HG02759 (cell line): ENCODE results near the gene FAM219B.

Experiments used
- ATAC-seq: cut with Tn5 transposase; IDR thresholded peaks from one replicate; pipeline ENCODE4 v1.9.1; 2021; ENCODE audit warnings: mild to moderate bottlenecking, moderate library complexity; ENCODE audit not compliant: unreplicated experiment

Gene FAM219B

DNA sequence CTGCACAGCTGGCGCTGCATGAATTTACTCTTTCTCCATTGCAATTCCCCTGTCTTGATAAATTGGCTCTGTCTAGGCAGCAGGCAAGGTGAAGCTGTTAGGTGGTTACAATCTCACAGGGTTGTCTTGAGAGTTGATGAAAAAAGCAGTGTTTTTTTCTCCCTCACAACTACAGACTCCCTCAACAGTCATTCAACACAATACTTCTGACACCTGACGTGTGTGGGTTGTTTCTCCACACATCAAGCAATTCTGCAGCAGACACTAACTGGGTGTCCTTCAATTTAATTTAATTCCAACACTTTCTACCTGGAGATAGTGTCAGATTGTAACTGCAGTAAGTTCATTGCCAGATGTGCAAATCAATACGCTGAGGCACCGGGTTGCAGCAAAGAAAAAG is 28.4 kb downstream of the FAM219B start:
- no peak for ATAC-seq

DNA sequence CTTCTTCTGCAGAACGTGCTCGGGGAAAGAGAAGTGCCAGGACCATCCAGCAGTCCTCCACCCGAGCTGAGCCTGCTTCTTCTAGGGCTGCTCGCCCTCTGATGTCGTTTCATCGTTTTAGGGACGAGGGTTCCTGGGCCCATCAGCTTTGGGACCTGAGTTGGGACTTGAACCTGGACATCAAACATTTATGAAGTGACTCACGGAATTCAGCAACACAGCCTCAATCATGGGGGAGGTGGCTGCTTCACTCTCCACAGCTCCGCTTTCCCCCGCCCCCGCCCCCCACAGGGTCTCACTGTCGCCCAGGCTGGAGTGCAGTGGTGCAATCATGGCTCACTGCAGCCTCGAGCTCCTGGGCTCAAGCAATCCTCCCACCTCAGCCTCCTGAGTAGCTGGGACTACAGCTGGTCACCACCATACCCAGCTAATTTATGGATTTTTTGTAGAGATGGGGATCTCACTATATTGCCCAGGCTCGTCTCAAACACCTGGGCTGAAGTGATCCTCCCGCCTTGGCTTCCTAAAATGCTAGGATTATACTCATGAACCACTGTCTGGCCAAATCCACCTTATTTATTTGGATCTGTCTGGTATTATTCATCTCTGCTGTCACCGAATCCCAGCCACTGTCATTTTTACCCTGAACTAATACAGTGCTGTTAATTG is 32.8 kb downstream of the FAM219B start:
- ATAC-seq = no peak

DNA sequence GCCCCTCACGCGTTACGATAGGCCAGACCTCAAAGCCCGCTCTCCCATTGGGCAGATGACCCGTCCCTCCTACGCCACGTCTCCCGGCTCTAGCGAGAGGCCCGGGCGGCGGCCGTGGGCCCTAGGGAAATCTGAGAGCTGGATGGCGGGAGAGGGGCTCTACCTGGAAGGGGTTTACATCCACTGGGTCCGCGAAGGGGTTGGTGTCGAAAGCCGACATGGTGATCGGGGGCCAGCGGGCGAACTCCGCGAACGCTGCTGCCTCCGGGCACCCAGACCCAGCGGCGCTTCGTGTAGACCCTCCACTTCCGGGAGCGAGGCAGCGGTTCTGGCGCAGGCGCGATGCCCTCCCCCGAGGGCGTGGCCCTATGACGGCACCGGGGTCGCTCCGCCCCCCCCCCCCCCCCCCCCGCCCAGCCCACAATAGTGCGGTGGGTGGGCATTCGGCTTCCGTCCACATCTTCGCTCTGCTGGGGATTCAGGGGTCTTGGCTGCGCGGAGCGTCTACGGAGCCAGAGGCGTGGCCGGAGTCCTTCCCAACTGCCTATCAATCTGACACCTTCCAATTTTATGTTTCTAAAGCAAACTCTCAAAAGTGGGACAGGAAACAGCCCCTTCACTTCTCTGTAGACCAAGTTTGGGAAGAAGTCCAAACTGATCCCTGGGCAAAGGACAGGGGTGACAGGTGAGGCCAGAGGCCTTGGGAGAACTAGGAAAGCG is 33.5 kb downstream of the FAM219B start, which contains the start of gene SCAMP2:
TSS of gene SCAMP2 (minus strand) at position 330 of the 720 bp plus-strand sequence. CDS start at position 220, 110 bp downstream.
- peak; percentile 86 for ATAC-seq

DNA sequence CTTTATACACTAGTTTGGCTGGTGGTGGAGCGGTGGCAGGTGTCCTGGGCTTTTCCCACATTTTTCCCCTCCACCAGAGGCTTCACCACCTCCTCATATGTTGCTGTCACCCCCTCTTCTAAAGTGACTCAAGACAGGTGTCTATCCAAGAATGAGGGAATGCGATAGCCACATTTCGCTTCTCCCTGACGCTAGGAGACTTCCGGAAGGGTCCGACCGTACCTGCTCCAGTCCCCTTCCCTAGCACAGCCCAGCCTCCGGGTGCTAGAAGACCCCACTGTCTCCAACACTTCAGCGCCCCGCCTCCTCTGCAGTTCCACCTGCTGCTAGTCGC is 34.0 kb downstream of the FAM219B start:
- no peak for ATAC-seq

DNA sequence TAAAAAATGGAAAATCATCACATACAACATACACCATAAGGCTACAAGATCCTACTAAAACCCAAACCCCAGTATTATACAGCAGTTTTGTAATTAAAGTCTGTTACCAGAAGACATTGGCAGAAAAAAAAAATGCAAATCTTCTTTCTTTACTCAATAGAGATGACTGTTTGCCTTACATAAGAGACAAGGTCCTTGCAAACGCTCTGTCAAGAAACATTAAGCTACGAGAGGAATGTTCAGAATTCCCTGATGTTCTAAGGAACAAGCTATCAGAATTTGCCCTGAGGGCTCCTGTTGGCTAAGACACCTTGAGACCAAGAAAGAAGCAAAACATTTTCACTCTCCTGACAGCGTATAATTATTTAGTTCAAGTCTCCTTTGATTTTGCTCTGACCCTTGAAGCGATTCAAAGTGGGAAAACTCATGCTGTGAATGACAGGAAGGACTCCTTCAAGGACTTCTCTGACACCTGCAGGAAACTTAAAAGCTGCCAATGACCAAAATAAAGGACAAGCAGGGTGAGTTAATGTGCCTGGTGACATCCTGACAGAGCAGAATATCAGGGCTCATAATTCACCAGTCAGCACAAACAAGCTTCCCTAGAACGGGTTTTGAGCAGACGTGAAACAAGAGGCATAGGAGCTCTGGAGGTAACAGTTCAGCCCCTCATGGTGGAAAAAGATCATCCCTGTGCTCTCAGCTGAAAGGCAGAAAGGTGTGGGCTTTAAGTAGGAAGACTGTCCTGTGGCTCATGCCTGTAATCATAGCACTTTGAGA is 36.0 kb downstream of the FAM219B start:
- no peak for ATAC-seq

DNA sequence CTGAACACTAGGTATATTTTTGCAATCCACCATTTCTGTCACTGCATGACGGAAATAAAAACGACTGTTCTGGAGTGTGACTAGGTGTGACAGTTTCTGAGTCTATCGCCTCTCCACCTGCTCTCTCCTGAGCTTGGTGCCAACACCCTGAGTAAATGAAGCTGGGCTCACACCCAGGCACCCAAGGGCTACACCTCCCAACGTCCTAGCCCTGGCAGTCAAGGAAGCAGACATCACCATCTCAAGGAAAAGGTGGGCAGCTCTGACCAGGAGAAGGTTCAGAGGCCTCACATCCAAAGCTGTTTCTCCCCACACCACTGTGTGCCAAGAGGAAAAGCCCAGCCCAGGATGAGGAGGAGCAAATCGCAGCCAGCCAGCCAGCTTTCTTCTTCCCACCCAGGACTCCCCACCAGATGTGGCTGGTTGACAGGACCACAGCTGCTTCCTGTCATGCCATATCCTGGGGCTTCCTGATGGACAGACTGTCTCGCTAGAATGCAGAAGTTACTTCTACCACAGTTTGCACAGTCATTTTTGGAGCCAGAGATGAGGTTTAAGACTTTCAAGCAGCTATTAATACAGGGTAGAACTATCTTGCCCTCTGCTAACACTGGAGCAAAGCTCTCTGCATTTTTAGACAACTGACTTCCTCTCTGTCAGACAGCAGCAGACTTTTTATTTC is 36.8 kb downstream of the FAM219B start:
- ATAC-seq = peak; percentile 53

DNA sequence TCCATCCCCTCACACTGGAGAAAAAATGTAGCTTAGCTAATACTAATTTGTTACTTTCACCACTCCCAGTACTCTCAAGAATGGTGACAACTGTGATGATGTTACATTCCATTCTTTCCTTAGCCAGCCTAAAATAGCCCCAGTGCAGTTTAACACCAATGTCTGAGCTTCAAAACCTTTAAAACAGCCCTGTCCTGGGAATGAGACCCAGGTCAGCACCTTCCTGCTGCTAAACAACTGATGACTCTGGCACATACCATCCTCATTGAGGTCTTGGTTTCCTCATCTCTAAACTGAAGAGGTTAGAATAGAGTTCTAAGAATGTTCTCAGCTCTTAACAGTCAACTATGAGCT is 37.3 kb downstream of the FAM219B start:
- no peak for ATAC-seq

DNA sequence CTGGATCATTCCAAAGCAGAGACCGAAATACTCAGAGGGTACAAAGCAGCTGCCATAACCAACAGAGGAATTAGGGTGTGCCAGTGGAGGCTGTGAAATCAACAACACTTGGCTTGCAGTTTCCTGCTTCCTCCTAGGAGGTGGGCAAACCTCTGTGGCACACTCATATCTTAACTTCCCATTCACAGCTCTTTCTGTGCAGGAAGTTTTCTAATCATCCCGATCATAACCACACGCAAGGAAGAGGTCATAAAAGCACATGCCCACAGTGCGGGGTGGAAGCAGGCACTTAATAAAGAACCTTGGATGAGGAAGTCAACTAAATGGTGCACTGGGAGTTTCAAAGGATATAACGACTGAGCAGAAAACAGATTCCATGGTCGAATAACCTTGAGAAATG is 38.6 kb downstream of the FAM219B start:
- ATAC-seq = no peak

DNA sequence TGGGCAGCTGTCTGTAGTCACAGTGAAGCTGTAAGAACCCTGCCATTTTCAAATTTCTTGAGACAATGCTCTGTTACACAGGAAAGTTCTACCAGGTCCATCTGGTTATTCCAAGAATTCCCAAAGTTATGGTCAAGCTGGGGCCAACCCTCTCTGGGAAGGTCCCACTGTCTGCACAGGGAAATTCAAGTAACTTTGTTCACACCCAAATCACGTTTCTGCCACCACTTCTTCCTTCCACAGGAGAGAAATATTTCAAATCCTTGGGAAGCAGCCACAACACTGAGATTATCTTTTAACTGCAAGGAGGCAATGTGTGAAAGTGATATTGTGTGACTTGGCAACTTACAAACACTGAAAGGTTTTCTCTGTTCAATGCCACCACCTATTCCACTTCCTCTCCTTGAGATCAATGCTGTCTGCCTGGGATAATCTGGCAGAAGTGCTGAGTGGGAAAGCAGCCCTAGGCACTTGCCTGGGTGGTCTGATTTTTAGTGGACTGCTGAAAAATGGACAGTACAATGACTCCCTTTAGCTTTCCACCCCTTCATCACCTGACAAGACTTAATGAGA is 39.1 kb downstream of the FAM219B start:
- ATAC-seq = no peak

DNA sequence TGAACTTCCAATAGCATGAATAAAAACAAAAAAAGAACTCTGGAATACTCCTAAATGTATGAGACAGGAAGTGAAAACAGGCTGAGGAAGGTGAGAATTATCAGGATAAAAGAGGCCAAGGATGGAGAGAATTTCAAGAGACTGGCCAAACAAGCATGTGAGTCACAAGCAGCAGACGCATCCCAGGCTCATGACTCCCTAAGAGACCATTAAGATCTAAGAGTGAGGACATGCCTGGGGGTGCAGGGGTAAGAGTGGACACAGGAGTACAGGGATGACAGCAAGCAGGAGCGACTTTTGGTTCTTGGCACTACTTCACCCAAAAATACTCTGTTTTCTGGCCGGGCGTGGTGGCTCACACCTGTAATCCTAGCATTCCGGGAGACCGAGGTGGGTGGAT is 40.6 kb downstream of the FAM219B start:
- ATAC-seq = no peak

DNA sequence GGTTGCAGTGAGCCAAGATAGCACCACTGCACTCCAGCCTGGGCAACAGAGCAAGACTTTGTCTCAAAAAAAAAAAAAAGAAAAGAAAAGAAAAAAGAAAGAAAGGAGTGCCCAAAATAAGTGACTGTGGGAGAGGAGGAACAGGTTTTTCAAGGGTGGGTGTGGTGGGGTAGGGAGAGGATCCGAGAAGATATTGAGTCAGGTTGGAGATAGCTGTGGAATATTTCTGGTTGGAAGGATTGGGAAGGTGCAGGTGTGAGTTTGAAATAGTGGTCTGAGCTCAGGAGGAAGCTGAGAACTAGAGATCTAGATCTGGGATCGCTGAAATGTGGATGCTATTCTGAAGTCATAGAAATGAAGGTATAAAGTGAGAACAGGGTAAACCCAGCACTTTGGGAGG is 41.3 kb downstream of the FAM219B start:
- ATAC-seq = no peak

DNA sequence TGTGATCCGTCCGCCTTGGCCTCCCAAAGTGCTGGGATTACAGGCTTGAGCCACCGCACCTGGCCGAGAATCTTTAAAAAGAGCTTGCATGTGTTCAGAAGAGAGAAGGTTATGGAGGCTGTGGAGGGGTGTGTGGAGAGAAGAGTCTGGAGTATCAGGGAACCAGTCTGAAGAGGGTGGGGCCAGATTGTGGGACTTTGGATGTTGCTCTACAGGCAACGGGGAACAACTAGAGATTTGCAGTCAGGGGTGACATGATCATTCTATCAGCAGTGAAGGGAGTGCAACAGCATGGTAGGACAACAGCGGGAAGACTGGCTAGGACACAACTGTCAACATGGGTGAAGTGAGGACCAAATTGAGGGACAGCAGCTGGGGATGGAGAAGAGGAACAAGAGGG is 42.4 kb downstream of the FAM219B start:
- no peak for ATAC-seq

DNA sequence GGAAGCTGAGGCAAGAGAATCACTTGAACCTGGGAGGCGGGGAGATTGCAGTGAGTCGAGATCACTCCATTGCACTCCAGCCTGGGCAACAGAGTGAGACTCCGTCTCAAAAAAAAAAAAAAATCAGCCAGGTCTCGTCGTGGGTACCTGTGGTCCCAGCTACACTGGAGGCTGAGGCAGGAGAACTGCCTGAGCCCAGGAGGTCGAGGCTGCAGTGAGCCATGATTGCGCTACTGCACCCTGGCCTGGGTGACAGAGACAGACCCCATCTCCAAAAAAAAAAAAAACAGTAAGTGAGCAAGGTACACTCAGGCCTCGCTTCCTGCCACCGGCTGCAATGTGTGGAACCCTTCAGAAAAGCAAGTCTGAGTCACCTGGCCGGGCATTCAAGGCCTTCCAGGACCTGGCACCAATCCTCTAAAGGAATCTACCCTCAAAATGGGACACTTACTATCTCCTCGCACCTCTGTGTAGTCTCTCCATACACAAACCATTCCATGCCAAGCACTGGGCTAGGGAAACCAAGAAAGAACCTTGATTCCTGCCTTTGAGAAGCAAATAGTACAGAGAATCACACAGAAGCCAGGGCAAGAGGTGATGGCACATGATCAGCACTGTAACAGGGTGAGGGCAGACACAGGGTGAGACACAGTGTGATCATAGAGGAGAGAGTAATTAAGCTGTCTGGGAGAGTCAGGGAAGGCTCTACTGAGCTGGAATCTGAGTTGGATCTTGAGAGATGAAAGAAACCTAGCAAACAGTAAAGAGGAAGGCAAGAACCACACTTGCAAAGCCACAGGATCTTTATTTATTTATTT is 43.2 kb downstream of the FAM219B start:
- ATAC-seq = no peak

DNA sequence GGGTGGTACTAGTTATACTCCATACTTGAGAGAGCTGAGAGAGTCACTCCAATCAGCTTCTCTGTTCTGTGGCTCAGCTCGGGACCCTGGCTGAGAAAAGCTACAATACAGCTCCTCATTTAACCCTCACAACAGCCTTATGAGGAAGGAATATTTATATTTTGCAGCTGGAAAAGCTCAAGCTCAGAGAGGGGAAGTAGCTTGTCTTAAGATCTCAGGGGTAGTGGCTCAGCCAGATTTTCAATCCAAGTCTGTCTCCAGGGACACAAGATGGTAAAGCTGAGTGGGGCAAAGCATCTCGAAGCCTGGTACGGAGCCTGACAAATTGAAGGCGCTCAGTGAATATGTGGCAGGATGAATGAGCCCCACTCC is 48.3 kb downstream of the FAM219B start:
- no peak for ATAC-seq

DNA sequence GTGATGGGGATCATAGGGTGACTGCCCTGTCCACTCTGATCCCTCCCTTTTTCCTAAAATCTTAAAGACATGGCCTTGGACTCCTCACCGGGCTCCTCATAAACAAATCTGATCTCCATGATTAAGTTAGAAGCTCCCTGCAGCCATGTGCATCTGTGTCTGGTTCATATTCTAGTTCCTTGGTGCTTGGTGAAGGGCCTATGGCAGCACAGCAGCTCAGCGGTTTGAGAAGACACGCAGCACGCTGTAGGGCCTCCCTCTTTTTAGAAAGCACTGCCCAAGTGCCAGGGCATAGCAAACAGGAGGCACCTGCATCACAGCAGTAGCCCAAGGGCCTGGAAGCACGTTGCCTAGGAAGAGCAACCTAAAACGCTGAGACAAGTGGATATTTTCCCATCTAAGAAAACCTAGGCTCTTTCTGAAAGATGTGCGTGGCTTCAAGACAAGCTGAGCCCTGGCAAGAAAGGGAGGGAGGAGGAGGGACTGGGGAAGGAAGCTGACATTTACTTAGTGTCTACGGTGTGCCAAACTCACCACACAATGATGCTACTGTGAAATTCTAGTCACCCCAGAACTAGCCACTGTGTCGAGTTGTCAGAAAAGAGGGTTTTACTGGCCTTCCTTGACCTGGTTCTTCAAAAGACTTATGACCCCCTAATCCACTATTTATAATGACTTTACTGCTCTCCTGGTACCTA is 48.8 kb downstream of the FAM219B start:
- no peak for ATAC-seq

DNA sequence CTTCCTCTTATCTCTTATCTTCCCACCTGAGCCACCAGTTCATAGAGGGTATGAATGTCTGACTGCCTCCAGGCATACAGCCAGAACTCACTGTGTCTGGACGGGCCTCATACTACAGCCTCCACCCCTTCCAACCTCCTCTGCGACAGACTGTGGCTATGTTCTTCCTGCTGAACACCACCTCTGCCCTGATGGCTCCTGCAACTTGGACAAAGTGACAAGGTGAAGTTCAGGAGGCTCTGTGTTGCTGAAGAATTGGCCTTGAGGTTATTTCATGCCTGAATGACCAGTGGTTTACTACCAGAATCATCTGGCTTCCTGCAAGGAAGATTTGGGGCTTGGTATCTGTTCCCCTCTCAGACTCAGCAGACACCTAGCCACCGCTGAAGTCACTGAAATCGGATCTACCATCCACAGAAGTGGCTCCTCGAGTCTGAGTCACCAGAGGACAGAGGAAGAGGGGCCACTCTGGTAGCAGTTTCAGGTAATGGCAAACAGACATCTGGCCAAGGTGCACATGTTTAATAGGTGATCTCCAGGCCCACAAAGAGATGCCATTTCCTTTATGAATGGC is 49.5 kb downstream of the FAM219B start:
- ATAC-seq = peak; percentile 73

DNA sequence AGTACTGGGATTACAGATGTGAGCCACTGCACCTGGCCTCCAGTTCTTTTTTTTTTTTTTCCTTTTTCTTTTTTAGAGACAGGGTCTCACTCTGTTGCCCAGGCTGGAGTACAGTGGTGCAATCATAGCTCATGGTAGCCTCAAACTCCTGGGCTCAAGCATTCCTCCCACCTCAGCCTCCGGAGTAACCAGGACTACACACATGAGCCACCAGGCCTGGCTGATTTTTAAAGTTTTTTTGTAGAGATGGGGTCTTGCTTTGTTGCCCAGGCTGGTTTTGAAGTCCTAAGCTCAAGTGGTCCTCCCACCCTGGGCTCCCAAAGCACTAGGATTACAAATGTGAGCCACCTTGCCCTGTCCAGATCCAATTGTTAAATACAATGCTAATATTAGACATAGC is 50.1 kb downstream of the FAM219B start:
- ATAC-seq = no peak

DNA sequence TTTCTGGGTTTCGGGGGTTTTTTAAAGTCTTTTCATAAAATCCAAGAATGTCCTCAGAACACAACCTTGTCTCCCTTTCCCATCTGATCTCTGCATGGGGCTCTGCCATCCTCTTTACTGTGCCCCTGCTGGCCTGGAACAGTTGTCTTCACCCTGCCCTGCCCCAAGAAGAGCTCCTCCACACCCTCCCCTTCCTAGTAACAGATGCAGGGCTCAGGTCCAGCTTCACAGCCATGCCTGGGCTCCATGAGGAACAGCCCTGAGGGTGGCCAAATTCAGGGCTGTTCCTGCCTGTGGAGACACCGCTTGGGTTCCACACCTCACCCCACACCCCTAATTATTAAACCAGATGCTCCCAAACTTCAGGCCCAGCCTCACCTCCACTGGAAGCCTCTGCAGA is 50.8 kb downstream of the FAM219B start:
- no peak for ATAC-seq

DNA sequence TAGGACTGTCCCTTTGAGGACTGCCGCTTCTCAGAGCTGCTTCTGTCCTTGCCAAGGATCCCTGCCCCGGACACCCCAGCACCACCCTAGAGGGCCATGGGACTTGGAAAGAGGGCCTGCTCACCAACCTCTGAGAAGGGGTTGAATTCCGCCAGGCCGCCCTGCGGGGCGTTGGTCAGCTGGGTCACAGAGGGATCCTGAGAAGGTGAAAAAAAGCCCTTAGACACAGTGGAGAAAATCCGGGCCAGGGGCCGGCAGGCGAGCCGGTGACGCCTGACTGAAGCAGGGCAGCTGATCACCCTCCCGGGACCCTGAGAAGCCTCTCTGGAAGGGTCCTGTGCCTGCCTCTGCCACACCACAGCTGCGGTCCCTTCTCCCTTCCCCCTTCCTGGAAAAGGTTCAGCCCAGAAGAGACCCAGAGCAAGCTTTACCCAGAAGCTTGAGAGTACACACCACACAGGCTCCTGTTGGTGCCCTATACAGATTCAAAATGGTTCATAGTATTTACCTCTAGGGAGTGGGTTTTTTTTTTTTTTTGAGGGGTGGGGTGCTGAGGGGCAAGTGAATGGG is 52.1 kb downstream of the FAM219B start:
- no peak for ATAC-seq
